Effector CD4-positive, alpha-beta T cell (primary cell): Measurements from ENCODE around the gene SOX8.
A peak's percentile ranks its signal among the peaks of the same experiment; 100 is the strongest.

Source experiments
- DNase-seq: peaks from one replicate; pipeline ENCODE4 v3.0.0-alpha.2; 2020

SOX8 gene

DNA sequence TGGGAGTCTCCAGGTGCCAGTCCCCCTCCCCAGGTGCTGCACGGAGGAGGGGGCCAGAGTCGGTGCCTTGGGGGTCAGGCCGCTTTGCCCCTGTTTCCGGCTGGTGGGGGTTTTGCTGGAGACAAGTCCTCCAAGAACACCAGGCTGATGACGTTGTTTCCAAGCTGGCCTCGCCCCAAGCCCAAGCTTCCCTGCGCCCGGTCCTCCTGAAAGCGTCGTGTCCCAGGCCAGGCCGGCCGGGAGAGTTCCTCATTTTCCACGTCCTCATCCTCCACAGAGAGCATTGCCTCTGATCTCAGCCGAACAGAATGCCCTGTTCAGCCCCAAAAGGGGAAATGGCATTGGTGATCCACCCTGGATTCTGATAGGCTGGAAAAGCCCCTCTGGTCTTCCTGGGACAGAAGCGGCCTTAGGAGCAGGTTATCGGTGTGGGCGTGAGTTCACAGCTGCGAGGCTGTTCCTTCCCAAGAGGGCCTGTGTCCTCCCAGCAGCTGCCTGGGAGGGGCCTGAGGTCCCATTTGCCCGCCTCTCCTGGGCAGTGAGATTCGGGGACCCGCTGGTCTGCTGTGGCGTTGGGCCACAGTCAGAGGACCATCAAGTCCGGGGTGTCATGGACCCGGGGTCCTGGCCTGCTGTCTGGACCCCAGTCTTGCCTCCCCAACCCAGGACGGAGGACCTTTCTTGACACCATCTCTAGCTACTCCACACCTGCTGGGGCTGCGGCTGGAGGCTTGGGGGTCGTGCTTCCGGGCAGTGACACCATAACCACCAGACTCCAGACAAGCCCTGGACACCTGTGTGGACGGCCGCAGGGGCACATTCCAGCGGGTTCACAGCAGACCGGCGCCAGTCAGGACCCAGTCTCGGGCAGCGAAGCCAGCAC lies 7.1 kb downstream of the SOX8 start:
- DNase-seq = no peak

DNA sequence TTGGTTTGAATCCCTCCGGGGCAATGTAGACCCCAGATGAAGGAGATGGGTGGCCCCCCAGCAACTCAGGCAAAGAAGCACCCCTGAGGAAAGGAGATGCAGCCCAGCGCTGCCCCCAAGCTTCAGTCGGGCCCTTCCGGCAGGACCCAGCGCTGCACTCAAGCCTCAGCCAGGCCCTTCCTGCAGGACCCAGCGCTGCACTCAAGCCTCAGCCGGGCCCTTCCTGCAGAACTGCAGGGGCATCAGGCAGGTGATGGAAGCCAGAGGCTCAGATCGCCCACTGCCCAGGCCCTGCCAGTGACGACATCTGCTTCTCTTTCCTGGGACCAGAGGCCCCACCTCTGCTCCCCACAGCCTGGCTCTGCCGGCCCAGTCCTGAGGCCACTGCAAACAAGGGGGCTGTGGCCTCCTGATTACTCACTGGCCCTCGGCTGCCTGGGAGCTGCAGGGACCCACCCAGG lies 7.8 kb downstream of the SOX8 start:
- DNase-seq = no peak

- DNase-seq = no peak
These were observed 9.1 kb downstream of the SOX8 start for GRCh38 chr16:990516-991291.

DNA sequence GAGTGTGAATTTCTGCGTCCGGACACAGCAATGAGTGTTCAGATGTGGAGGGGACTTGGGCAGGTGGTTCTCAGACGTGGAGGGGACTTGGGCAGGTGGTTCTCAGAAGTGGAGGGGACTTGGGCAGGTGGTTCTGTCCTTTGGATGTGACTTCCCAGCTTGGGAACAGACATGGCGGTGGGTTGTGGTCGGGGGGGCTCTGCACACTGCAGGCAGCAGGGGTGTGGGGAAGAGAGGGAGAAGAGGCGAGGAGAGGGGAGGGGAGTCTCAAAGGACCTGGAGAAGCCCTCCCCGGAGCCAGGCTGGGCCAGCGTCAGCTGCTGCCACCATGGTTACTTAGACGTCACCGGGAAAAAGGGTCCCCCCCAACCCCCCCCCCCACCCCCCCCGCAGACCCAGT lies 9.8 kb downstream of the SOX8 start:
- DNase-seq = no peak

- DNase-seq = no peak
These were observed 10.2 kb downstream of the SOX8 start for GRCh38 chr16:991773-992172.

DNA sequence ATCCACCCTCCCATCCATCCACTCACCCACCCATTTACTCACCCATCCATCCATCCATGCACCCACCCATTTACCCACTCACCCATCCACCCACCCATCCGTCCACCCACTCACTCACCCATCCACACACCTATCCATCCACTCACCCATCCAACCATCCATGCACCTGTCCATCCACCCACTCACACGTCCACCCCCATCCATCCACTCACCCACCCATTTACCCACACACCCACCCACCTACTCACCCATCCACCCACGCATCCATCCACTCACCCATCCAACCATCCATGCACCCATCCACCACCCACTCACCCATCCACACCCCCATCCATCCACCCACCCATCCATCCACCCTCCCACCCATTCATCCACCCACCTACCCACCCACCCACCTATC lies 12.2 kb downstream of the SOX8 start:
- no peak for DNase-seq

- DNase-seq = no peak
These were observed 13.5 kb downstream of the SOX8 start for GRCh38 chr16:995087-995486.

DNA sequence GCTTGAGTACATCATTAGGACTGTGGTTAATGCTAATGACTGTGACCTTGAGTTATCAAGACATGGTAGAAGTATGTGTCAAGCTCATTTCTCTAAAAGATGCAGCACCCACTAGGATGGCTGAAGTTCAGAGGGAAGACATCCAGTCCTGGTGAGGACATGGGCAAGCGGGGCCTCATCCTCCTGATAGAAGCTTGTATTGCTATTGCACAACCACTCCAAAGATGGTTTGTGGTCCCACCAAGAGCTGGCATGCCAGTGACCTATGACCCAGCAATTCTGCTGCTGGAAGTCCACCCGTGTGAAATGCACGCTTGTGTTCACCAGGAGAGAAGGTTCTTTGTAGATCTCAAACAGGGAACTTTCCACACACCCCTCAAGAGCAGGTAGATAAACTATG lies 14.2 kb downstream of the SOX8 start:
- DNase-seq = no peak

DNA sequence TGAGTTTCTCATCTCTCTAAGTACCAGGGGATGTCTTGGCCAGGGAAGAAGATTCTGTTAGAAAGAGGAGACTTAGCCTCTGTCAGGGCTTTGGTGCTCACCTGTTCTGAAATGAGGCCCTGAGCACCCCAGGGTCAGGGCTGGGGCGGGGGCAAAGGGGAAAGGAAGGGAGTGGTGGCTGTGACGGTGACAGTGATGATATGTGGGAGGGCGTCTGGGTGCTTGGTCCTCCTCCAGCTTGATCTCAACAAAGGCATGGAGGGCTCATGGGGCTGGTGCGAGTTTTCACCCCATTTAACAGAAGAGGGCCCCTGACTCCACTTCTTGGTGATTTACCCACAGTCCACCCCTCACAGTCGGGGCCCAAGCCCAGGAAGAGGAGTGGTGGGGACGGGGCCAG lies 15.1 kb downstream of the SOX8 start:
- no peak for DNase-seq

DNA sequence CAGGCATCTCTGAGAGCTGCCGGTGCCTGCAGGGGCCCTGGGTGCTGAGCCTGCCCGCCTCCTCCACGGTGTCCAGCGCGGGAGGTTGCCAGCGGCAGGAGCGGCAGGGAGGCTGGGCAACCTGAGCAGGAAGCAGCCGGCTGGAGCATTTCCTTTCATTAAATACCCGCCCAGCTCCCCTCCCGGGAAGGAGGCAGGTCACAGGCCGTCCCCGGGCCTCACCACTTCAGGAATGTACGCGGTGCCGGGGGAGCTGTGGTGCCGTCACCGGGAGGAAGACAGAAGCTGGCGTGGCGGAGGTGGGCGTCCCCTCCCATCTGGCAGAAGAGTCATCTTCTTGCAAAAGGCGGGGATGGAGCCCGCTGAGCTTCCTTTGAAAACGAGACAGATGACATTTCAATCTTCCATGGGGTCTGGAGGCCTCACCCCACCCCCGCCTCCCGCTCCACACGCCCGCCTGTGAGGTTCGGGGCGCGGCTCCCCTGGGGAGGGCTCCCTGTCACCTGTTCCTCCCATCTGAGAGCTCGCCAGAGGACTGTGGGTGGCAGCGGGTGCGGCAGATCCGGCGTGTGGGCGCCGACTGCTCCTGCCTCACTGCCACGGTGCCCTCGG lies 16.0 kb downstream of the SOX8 start:
- DNase-seq = peak; percentile 41

GRCh38 chr16:998211-998610 lies 16.6 kb downstream of the SOX8 start:
- no peak for DNase-seq

DNA sequence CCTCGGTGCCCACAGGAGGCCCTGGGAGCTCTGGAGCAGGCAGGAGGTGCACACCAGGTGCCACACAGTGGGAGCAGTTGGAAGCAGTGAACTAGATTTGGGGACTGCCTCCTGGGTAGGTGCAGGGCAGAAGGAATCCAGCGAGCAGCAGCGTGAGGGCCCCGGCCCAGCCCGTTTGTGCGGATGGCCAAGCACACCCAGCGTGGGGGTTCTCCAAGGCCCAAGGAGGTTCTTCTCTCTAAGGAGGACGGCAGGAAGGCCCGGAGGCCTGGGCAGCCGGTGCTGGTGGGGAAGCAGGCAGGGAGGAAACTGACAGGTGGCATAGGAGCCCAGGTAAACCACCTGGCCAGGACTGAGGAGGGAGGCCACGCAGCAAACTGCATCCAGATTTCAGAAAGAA lies 17.0 kb downstream of the SOX8 start:
- no peak for DNase-seq

DNA sequence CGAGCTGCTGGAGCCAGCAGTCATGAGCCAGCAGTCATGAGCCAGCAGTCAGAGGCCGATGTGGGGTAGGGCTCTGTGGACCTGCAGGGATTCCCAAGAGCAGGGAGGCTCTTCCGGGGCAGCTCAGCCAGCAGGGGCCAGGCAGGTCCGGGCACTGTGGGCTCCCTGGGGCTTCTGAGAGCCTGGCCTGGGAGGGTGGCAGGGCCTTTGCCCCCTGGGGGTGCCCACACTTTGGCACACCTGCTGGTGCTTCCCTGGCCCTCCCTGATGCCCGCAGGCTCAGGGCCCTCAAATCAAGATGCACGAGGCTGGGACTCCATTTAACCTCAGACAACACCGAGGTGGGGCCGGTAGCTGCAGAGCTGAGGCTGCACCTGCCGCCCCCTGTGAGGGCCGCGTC lies 18.1 kb downstream of the SOX8 start:
- no peak for DNase-seq

DNA sequence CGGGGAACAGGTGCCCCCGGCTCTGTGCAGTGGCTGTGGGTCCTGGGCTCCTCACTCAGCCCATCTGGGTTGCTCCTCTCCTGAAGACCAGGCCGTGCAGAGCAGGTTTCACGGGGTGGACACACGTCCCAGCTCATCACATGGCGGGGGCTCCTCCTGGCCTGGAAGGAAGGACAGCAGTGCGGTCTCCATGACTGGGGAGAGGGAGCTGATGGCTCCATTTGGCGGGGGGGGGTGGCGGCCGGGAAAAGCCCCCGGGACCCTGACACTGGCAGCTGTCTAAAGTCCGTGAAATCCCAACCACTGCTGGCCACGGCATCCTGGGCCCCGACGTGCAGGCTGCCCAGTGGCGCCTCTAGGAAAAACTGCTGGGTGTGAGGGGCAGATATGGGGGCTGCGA lies 19.0 kb downstream of the SOX8 start:
- DNase-seq = no peak

DNA sequence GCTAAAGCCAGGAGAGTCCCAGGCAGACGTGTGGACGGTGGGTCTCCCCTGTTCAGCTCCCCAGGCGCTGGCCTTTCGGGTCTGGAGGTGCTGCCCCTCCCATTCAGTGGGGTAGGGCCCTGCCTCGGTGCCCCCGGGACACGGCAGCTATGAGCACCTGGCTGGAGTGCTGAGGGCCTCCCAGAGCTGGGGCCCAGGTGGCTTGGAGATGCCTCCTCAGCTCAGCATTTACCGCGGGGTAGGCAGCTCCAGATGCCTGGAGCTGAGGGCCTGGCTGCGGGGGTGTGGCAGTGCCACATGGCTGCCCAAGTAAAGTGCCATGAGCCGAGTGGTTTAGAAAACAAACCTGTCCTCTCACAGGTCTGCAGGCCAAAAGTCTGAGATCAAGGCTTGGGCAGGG lies 19.5 kb downstream of the SOX8 start:
- DNase-seq = no peak

DNA sequence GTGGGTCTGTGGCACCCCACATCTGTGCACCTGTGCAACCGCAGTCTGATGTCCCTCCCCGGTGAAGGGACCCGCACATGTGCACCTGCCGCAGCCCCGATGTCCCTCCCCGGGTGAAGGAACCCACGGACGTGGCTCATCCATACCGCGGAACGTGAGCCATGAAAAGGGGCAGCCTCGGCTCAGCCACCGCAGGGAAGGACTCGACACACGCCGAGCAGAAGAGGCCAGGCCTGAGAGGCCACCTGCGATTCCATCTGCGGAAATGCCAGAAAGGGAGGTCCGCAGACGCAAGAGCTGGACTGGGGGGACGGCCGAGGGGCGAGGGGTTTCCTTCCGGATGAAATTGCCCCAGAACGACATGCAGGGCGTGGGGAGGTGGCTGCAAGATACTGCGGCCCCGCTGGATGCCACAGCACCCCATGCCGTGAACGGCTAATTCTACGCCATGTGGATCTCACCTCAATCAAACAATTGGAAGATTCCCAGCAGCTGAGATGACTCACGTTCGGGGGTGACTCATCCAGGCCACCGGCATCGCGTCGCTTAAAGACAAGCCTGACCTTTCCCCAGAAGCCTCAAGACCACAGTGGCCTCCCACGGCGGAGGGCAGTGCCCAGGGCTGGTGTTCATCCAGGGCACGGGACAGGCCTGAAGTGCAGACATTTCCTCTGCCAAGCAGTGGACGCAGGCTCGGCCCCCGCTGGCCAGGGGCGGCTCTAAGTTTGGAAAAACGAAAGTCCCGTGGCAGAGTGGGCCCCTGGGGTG lies 21.0 kb downstream of the SOX8 start:
- DNase-seq = peak; percentile 33

DNA sequence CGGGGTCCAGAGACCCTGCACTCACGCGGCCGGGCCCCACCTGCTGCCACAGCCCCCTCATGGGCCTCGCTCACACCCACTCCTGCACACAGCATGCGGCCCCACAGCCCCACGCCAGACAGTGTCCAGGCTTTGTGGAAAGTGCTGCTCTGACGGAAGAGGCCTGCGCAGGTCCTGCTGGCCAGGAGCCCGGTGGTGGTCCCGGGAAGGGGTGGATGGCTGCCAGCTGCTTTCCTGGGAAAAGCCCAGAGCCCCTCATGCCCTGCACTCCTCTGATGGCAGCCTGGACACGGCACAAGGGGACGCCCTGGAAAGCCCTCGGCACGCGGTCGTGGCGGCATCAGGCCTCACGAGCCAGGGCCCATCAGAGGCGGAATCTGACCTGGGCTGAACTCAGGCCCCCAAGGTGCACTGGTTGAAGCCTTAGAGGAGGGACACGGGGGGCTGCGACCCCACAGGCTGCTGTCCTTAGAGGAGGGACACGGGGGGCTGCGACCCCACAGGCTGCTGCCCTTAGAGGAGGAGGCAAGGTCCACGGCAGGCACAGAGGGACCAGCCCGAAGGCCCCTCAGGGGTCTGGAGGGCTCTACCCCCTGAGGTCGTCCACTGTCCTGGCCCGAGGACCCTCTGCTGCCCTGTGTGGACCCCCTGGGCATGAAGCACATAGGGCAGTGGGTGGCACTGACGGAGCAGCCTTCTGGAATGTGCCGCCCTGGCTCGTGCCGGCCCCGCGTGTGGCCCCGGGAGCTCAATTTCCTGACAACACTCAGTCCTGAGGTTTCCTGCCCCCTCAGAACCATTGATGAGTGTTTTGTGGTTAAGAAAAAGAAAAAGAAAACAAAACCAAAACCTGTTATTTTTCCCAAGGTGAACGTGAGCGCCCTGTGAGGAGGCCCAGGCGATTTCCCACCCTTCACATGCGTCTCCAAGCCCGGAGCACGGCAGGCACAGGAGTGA lies 22.1 kb downstream of the SOX8 start:
- DNase-seq = no peak

GRCh38 chr16:1005286-1005685 lies 23.7 kb downstream of the SOX8 start:
- DNase-seq = no peak

DNA sequence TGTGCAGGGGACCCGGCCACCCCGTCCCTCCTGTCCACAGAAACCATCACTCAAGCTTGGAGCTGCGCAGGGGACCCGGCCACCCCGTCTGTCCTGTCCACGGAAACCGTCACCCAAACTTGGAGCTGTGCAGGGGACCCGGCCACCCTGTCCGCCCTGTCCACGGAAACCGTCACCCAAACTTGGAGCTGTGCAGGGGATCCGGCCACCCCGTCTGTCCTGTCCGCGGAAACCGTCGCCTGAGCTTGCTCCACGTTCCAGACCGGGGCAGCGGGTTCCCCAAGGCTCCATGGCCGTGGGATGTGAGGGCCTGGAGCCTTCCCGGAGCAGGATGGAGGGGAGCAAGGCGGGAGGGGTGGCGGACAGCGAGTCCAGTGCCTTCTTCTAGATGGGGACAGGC lies 25.2 kb downstream of the SOX8 start:
- DNase-seq = no peak

- DNase-seq = no peak
These were observed 25.8 kb downstream of the SOX8 start for GRCh38 chr16:1007284-1007850.

DNA sequence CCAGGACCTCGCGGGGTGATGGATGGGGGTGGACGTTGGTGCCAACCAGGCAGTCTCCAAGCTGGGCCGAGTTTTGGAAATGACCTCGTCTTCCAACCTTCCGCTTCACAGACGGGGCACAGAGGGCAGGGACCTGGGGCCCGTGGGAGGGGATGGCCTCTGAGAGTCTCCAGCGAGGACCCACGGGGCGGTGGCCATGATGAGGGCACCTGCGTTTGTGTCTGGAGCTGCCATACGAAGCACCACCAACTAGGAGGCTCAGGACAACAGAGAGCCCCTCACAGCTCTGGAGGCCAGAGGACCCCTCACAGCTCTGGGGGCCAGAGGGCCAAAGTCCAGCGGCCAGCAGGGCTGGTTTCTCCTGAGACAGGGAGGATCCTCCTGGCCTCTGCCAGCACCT lies 26.5 kb downstream of the SOX8 start:
- DNase-seq = no peak
